IMR-90 (cell line): ENCODE data around the gene RFT1. TPM values are rescaled to one million over a fixed set of nuclear protein-coding genes. Genes with fewer than 3 reads are reported as not detected.

ENCODE experiments used
- ATAC-seq: fragments of 200-7000 bp; cut with Tn5 transposase; 2 replicates; pipeline ENCODE4 v1.9.1; 2020; ENCODE audit warnings: low read depth, mild to moderate bottlenecking, moderate library complexity
- BruUV-seq: library from RNA; stranded (reverse); fragments of 400-500 nt; replicated peaks from 2 replicates; lab custom pipeline; 2021; lab: Mats Ljungman, UMichigan
- CTCF ChIA-PET: fragments of 300-600 bp; formaldehyde crosslinking; extraction: SDS; loops from one replicate; lab custom pipeline; 2021; ENCODE audit warnings: antibody characterized with exemption; lab: Yijun Ruan, JAX
- POLR2A ChIA-PET: fragments of 300-600 bp; sonication (Branson Sonifier 250); formaldehyde crosslinking; loops from one replicate; lab custom pipeline; 2022; ENCODE audit warnings: antibody characterized with exemption; ENCODE audit not compliant: unreplicated experiment; lab: Charles Lee
- DNase-seq: peaks from one replicate; pipeline ENCODE4 v3.0.0; 2013
- H2AFZ ChIP-seq: replicated peaks from 2 replicates; pipeline ENCODE3; 2013; ENCODE audit warnings: low read length, mild to moderate bottlenecking; ENCODE audit not compliant: poor library complexity
- H2AK5ac ChIP-seq: 2 replicates; pipeline ENCODE4 v1.6.1; 2013; ENCODE audit warnings: low read depth, low read length, inconsistent platforms
- H2AK9ac ChIP-seq: replicated peaks from 2 replicates; pipeline ENCODE3; 2013; ENCODE audit warnings: mild to moderate bottlenecking, low read depth, low read length, moderate library complexity; ENCODE audit not compliant: poor library complexity
- H2BK120ac ChIP-seq: 2 replicates; pipeline ENCODE4 v1.6.1; 2013; ENCODE audit warnings: low read depth, low read length, inconsistent platforms
- H2BK15ac ChIP-seq: 3 replicates; pipeline ENCODE4 v1.6.1; 2013; ENCODE audit warnings: low read depth, low read length, inconsistent platforms
- H2BK20ac ChIP-seq: 2 replicates; pipeline ENCODE4 v1.6.1; 2013; ENCODE audit warnings: low read depth, mild to moderate bottlenecking, inconsistent platforms, low read length, moderate library complexity
- H2BK5ac ChIP-seq: 2 replicates; pipeline ENCODE4 v1.6.1; 2013; ENCODE audit warnings: mild to moderate bottlenecking, low read depth, low read length, inconsistent platforms; ENCODE audit not compliant: poor library complexity, severe bottlenecking
- H3K14ac ChIP-seq: replicated peaks from 2 replicates; pipeline ENCODE4 v1.6.1; 2013; ENCODE audit warnings: low read depth, low read length, inconsistent platforms
- H3K18ac ChIP-seq: 2 replicates; pipeline ENCODE4 v1.6.1; 2013; ENCODE audit warnings: low read depth, low read length, control low read depth
- H3K23ac ChIP-seq: 2 replicates; pipeline ENCODE4 v1.6.1; 2013; ENCODE audit warnings: low read depth, low read length, inconsistent platforms
- H3K27ac ChIP-seq: 2 replicates; pipeline ENCODE4 v1.5.1; 2013; ENCODE audit warnings: mild to moderate bottlenecking, control low read depth, low read length; ENCODE audit not compliant: insufficient read depth
- H3K27me3 ChIP-seq: 2 replicates; pipeline ENCODE4 v1.6.1; 2013; ENCODE audit warnings: low read length; ENCODE audit not compliant: control insufficient read depth, insufficient read depth
- H3K36me3 ChIP-seq: 2 replicates; pipeline ENCODE4 v1.6.1; 2013; ENCODE audit warnings: low read length, mixed read lengths; ENCODE audit not compliant: control insufficient read depth, insufficient read depth
- H3K4ac ChIP-seq: 2 replicates; pipeline ENCODE4 v1.6.1; 2013; ENCODE audit warnings: low read depth, low read length, inconsistent platforms
- H3K4me1 ChIP-seq: 2 replicates; pipeline ENCODE4 v1.6.1; 2013; ENCODE audit warnings: low read length, mixed read lengths; ENCODE audit not compliant: control insufficient read depth, insufficient read depth
- H3K4me2 ChIP-seq: 2 replicates; pipeline ENCODE4 v1.6.1; 2013; ENCODE audit warnings: low read depth, mild to moderate bottlenecking, control low read depth, low read length, moderate library complexity
- H3K4me3 ChIP-seq: 2 replicates; pipeline ENCODE4 v1.5.1; 2013; ENCODE audit warnings: low read depth, mild to moderate bottlenecking, control low read depth, low read length, moderate library complexity; ENCODE audit not compliant: insufficient read depth
- H3K56ac ChIP-seq: 2 replicates; pipeline ENCODE4 v1.6.1; 2013; ENCODE audit warnings: low read length, inconsistent platforms; ENCODE audit not compliant: insufficient read depth; ENCODE audit errors: extremely low read depth
- H3K79me1 ChIP-seq, 2 experiments: 2 replicates each; pipeline ENCODE4 v1.6.1; 2013; ENCODE audit warnings: low read length in 2 of 2, inconsistent platforms in 1 of 2, low read depth in 1 of 2
- H3K9ac ChIP-seq: 2 replicates; pipeline ENCODE4 v1.6.1; 2013; ENCODE audit warnings: low read depth, low read length, control low read depth
- H3K9me1 ChIP-seq: 2 replicates; pipeline ENCODE4 v1.6.1; 2013; ENCODE audit warnings: low read length, inconsistent platforms; ENCODE audit not compliant: insufficient read depth
- H3K9me3 ChIP-seq: 2 replicates; pipeline ENCODE4 v1.6.1; 2013; ENCODE audit warnings: low read length; ENCODE audit not compliant: control insufficient read depth, insufficient read depth
- H4K20me1 ChIP-seq: 2 replicates; pipeline ENCODE4 v1.6.1; 2013; ENCODE audit warnings: low read length, inconsistent platforms; ENCODE audit not compliant: insufficient read depth
- H4K5ac ChIP-seq: 2 replicates; pipeline ENCODE4 v1.6.1; 2013; ENCODE audit warnings: mild to moderate bottlenecking, low read depth, low read length, control low read depth
- H4K8ac ChIP-seq, 2 experiments: 2 replicates each; pipeline ENCODE4 v1.6.1; 2013; ENCODE audit warnings: low read depth in 2 of 2, low read length in 2 of 2, control low read depth in 1 of 2, inconsistent platforms in 1 of 2
- H4K91ac ChIP-seq: 2 replicates; pipeline ENCODE4 v1.6.1; 2013; ENCODE audit warnings: low read depth, low read length, inconsistent platforms; ENCODE audit not compliant: insufficient read depth
- BHLHE40 ChIP-seq: fragments of 150-350 bp; IDR thresholded peaks from 2 replicates; pipeline ENCODE4 v1.6.1; 2016; ENCODE audit warnings: mild to moderate bottlenecking, low read depth, low read length
- CEBPB ChIP-seq: IDR thresholded peaks from 2 replicates; pipeline ENCODE4 v1.6.1; 2012; ENCODE audit warnings: low read depth, low read length, improper control_type of control experiment
- CHD1 ChIP-seq: IDR thresholded peaks from 2 replicates; pipeline ENCODE4 v1.6.1; 2012; ENCODE audit warnings: low read depth, low read length, improper control_type of control experiment
- CTCF ChIP-seq: conservative IDR thresholded peaks from 2 replicates; pipeline ENCODE4 v1.5.1; 2012; ENCODE audit warnings: mild to moderate bottlenecking, low read depth, low read length, improper control_type of control experiment
- ELK1 ChIP-seq: fragments of 150-350 bp; IDR thresholded peaks from 2 replicates; pipeline ENCODE4 v1.6.1; 2016; ENCODE audit warnings: low read depth, mild to moderate bottlenecking, low read length, moderate library complexity, borderline replicate concordance
- FOS ChIP-seq: fragments of 150-350 bp; IDR thresholded peaks from 2 replicates; pipeline ENCODE4 v1.6.1; 2016; ENCODE audit warnings: low read depth, low read length
- MAFK ChIP-seq: IDR thresholded peaks from 2 replicates; pipeline ENCODE4 v1.6.1; 2012; ENCODE audit warnings: low read depth, low read length, improper control_type of control experiment
- MXI1 ChIP-seq: IDR thresholded peaks from 2 replicates; pipeline ENCODE4 v1.6.1; 2012; ENCODE audit warnings: low read depth, mild to moderate bottlenecking, low read length, moderate library complexity, borderline replicate concordance
- RAD21 ChIP-seq: IDR thresholded peaks from 2 replicates; pipeline ENCODE4 v1.6.1; 2012; ENCODE audit warnings: low read length, improper control_type of control experiment
- RFX5 ChIP-seq: IDR thresholded peaks from 2 replicates; pipeline ENCODE4 v1.8.0; 2012; ENCODE audit warnings: low read depth, mild to moderate bottlenecking, low read length, moderate library complexity
- SMC3 ChIP-seq: fragments of 150-350 bp; IDR thresholded peaks from 2 replicates; pipeline ENCODE4 v1.6.1; 2016; ENCODE audit warnings: low read depth, mild to moderate bottlenecking, antibody characterized with exemption, low read length, moderate library complexity
- WGBS, 2 experiments: methylation state at CpG; one replicate each; pipeline versions ENCODE4 v1.1.5 to v1.1.7; 2013; ENCODE audit warnings: missing lambda C conversion rate in 2 of 2; ENCODE audit not compliant: insufficient read length in 1 of 2; ENCODE audit errors: extremely low coverage in 2 of 2; 5-methylcytosine and 5-hydroxymethylcytosine counted together
- dilution Hi-C: fragments of 300-500 bp; cut with HindIII; formaldehyde crosslinking; loops from one replicate; pipeline ENCODE4 v1.14.3; 2018; ENCODE audit warnings: low sequenced_read_pairs; ENCODE audit not compliant: unreplicated experiment
- in situ Hi-C: fragments of 300-500 bp; cut with MboI; formaldehyde crosslinking; loops from 3 replicates; pipeline ENCODE4 v1.14.3; 2019; ENCODE audit warnings: low sequenced_read_pairs, inconsistent platforms, mixed read lengths
- intact Hi-C: fragments of 100-400 bp; cut with micrococcal nuclease; formaldehyde crosslinking; loops from 2 replicates; pipeline ENCODE4 v1.10.0; 2022
- polyA plus RNA-seq, 3 experiments: library from polyadenylated mRNA; depleted of rRNA; stranded (reverse); fragments of >200 nt; gene quantifications; 2 replicates each; pipeline ENCODE4 v1.2.3, GENCODE V29; 2012; ENCODE audit warnings: low replicate concordance in 1 of 3
- total RNA-seq: library from RNA; depleted of rRNA; stranded (reverse); fragments of >200 nt; gene quantifications from 2 replicates; pipeline ENCODE4 v1.2.3, GENCODE V29; 2012

RFT1 gene
- total and polyA plus RNA-seq, 2 of the 4 experiments (the other 2 are of a cell fraction): 14.5 to 23.5 TPM

- Histone ChIP-seq H3K23ac (no peak overlapping the region), H2BK15ac (no peak overlapping the region), H3K18ac (no peak overlapping the region), H3K9ac (no peak overlapping the region), H2BK20ac (no peak overlapping the region), H3K27ac (no peak overlapping the region), H3K36me3 (peaks cover 4% of the 10 kb centered on the region), H3K79me1 (peaks cover 6 to 72% of the 10 kb centered on the region in 2 experiments; a peak in 3 of 4 replicates), H3K56ac (no peak overlapping the region), H3K9me1 (peaks cover 13% of the 10 kb centered on the region; the same call in 1 of the 2 replicates), H2AK9ac (no peak overlapping the region), H2BK120ac (no peak overlapping the region), H3K4me2 (no peak overlapping the region), H3K9me3 (no peaks in the 10 kb centered on the region), H3K4me1 (0 out of 2 replicates have a peak, but pooled peaks cover 2% of the 10 kb centered on the region), H3K14ac (no peak overlapping the region), H4K5ac (no peak overlapping the region), H4K91ac (no peak overlapping the region), H4K20me1 (peaks cover 14% of the 10 kb centered on the region), H2AFZ (no peak overlapping the region), H4K8ac (no peak overlapping the region), H3K4me3 (no peak overlapping the region), H2BK5ac (no peak overlapping the region), H3K27me3 (no peaks in the 10 kb centered on the region), H3K4ac (no peak overlapping the region), H2AK5ac (no peak overlapping the region)
- TF ChIP-seq MAFK (no peak), ELK1 (no peak), RFX5 (no peak), SMC3 (no peak), CHD1 (no peak), MXI1 (no peak), BHLHE40 (no peak), FOS (no peak), CEBPB (no peak), RAD21 (no peak), CTCF (no peak)
- intact Hi-C loops (no loop called here), in situ Hi-C loops (no loop called here), dilution Hi-C loops (no loop called here)
- POLR2A ChIA-PET: no interaction called here
- no TSS peak for BruUV-seq
- WGBS, 2 experiments: 90% methylated on average over 3 of the region's 7 CpGs; no CpG with 5 or more reads in 1 of the 2 experiments
- no peak for DNase-seq
- no peak for ATAC-seq
- CTCF ChIA-PET: no interaction called here
Measured at GRCh38 chr3:53171827-53172505, 41.7 kb upstream of the RFT1 start.
